Stimulated activated CD8-positive, alpha-beta memory T cell treated with anti-CD3 and anti-CD28 coated beads, Interleukin-7, amount 100 ng/mL, for 1 hour (primary cell): ENCODE data around the gene SLCO3A1.

Experiments
- DNase-seq, 2 donors: peaks; one replicate each; pipeline ENCODE4 v3.0.0-alpha.2; 2020; ENCODE audit warnings: low read depth in 2 of 2

The SLCO3A1 gene

GRCh38 chr15:91965501-91966193 is 112.1 kb downstream of the SLCO3A1 start:
- no peak for DNase-seq

- DNase-seq, result no peak
These were observed 112.7 kb downstream of the SLCO3A1 start for GRCh38 chr15:91966194-91966552.

- DNase-seq, result no peak
These were observed 114.6 kb downstream of the SLCO3A1 start for GRCh38 chr15:91967935-91968606.

- no peak for DNase-seq
These were observed 115.1 kb downstream of the SLCO3A1 start for GRCh38 chr15:91968610-91969009.

- DNase-seq, result no peak
These were observed 116.6 kb downstream of the SLCO3A1 start for GRCh38 chr15:91970142-91970541.

- DNase-seq, result no peak
These were observed 120.0 kb downstream of the SLCO3A1 start for GRCh38 chr15:91973481-91973880.

GRCh38 chr15:91974321-91974720 is 120.8 kb downstream of the SLCO3A1 start:
- DNase-seq, result no peak

GRCh38 chr15:91975241-91975978 is 121.9 kb downstream of the SLCO3A1 start:
- DNase-seq, result no peak

GRCh38 chr15:91976966-91977365 is 123.5 kb downstream of the SLCO3A1 start:
- no peak for DNase-seq

- DNase-seq, result no peak
These were observed 127.2 kb downstream of the SLCO3A1 start for GRCh38 chr15:91980502-91981267.

GRCh38 chr15:91981821-91982800 is 128.6 kb downstream of the SLCO3A1 start:
- no peak for DNase-seq

GRCh38 chr15:91983729-91984340 is 130.3 kb downstream of the SLCO3A1 start:
- DNase-seq, result no peak

GRCh38 chr15:91985297-91985696 is 131.8 kb downstream of the SLCO3A1 start:
- no peak for DNase-seq

GRCh38 chr15:91988071-91988470 is 134.6 kb downstream of the SLCO3A1 start:
- no peak for DNase-seq

GRCh38 chr15:91988655-91989054 is 135.1 kb downstream of the SLCO3A1 start:
- DNase-seq, result no peak

GRCh38 chr15:91989821-91990220 is 136.3 kb downstream of the SLCO3A1 start:
- DNase-seq, result no peak

GRCh38 chr15:91992945-91993344 is 139.4 kb downstream of the SLCO3A1 start:
- no peak for DNase-seq

GRCh38 chr15:91995146-91995545 is 141.6 kb downstream of the SLCO3A1 start:
- DNase-seq, result no peak

GRCh38 chr15:91997163-91997562 is 143.7 kb downstream of the SLCO3A1 start:
- DNase-seq, result no peak

GRCh38 chr15:92000709-92001108 is 147.2 kb downstream of the SLCO3A1 start:
- no peak for DNase-seq
